Iris pigment epithelial cell (primary cell): ENCODE results near the gene PRICKLE1.

ENCODE experiments used
- DNase-seq: peaks from one replicate; pipeline ENCODE4 v3.0.0-alpha.2; 2011; ENCODE audit warnings: low read depth

PRICKLE1 gene

GRCh38 chr12:42492267-42492666, 97.3 kb downstream of the PRICKLE1 start:
- DNase-seq = no peak

GRCh38 chr12:42490261-42490842, 99.2 kb downstream of the PRICKLE1 start:
- no peak for DNase-seq

- no peak for DNase-seq
These were observed 103.1 kb downstream of the PRICKLE1 start for GRCh38 chr12:42486407-42486806.

- no peak for DNase-seq
These were observed 103.7 kb downstream of the PRICKLE1 start for GRCh38 chr12:42485823-42486222.

GRCh38 chr12:42484996-42485395, 104.5 kb downstream of the PRICKLE1 start:
- DNase-seq = no peak

- DNase-seq = no peak
These were observed 106.1 kb downstream of the PRICKLE1 start for GRCh38 chr12:42483521-42483790.

- DNase-seq = peak; percentile 66
These were observed 106.6 kb downstream of the PRICKLE1 start for GRCh38 chr12:42482748-42483520.

GRCh38 chr12:42482041-42482747, 107.4 kb downstream of the PRICKLE1 start:
- DNase-seq = peak; percentile 60

GRCh38 chr12:42481368-42481767, 108.2 kb downstream of the PRICKLE1 start:
- DNase-seq = no peak

GRCh38 chr12:42477941-42478340, 111.6 kb downstream of the PRICKLE1 start:
- peak; percentile 50 for DNase-seq

GRCh38 chr12:42475106-42475505, 114.4 kb downstream of the PRICKLE1 start:
- no peak for DNase-seq

GRCh38 chr12:42474391-42474790, 115.2 kb downstream of the PRICKLE1 start:
- peak; percentile 50 for DNase-seq

- no peak for DNase-seq
These were observed 116.0 kb downstream of the PRICKLE1 start for GRCh38 chr12:42473561-42473960.

- DNase-seq = peak; percentile 81
These were observed 116.4 kb downstream of the PRICKLE1 start for GRCh38 chr12:42473130-42473529.

GRCh38 chr12:42472376-42472775, 117.2 kb downstream of the PRICKLE1 start:
- DNase-seq = no peak

GRCh38 chr12:42469355-42470175, 120.0 kb downstream of the PRICKLE1 start:
- DNase-seq = no peak

GRCh38 chr12:42468921-42469320, 120.6 kb downstream of the PRICKLE1 start:
- DNase-seq = no peak

- no peak for DNase-seq
These were observed 121.2 kb downstream of the PRICKLE1 start for GRCh38 chr12:42468341-42468821.

GRCh38 chr12:42463671-42464070, 125.9 kb downstream of the PRICKLE1 start:
- no peak for DNase-seq

- DNase-seq = no peak
These were observed 127.1 kb downstream of the PRICKLE1 start for GRCh38 chr12:42462486-42462885.

GRCh38 chr12:42459336-42459847, 130.2 kb downstream of the PRICKLE1 start:
- no peak for DNase-seq

GRCh38 chr12:42458575-42458974, 131.0 kb downstream of the PRICKLE1 start:
- DNase-seq = no peak
